ENCODE results near the gene ECT2L.

The ECT2L gene

GRCh38 chr6:138837246-138837645 is 41.4 kb downstream of the ECT2L start:
- TF ChIP-seq, protein P1, sequence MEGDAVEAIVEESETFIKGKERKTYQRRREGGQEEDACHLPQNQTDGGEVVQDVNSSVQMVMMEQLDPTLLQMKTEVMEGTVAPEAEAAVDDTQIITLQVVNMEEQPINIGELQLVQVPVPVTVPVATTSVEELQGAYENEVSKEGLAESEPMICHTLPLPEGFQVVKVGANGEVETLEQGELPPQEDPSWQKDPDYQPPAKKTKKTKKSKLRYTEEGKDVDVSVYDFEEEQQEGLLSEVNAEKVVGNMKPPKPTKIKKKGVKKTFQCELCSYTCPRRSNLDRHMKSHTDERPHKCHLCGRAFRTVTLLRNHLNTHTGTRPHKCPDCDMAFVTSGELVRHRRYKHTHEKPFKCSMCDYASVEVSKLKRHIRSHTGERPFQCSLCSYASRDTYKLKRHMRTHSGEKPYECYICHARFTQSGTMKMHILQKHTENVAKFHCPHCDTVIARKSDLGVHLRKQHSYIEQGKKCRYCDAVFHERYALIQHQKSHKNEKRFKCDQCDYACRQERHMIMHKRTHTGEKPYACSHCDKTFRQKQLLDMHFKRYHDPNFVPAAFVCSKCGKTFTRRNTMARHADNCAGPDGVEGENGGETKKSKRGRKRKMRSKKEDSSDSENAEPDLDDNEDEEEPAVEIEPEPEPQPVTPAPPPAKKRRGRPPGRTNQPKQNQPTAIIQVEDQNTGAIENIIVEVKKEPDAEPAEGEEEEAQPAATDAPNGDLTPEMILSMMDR (IDR thresholded peaks at IDR 0.05; ENCODE audit: insufficient read depth, low read length, poor library complexity, severe bottlenecking): no peak
- TF ChIP-seq EZH2phosphoT487 (conservative IDR thresholded peaks at IDR 0.05; ENCODE audit: low read length): no peak
- Histone ChIP-seq H3K9ac (ENCODE audit: low read length) (no peak overlapping the region), H3K9me2 (replicated peaks; ENCODE audit: insufficient read depth, low read length) (no peaks in the 10 kb centered on the region), H3K36me3 (ENCODE audit: low read length) (no peaks in the 10 kb centered on the region), H2AFZ (ENCODE audit: low read depth, low read length, severe bottlenecking) (no peak overlapping the region), H4K20me1 (ENCODE audit: low read depth, low read length) (no peaks in the 10 kb centered on the region), H3K4me3 (ENCODE audit: insufficient read depth, low read length, poor library complexity, severe bottlenecking) (no peak overlapping the region), H3K9me3 (ENCODE audit: insufficient read depth, low read length) (no peaks in the 10 kb centered on the region), H3K4me2 (ENCODE audit: low read depth, low read length, poor library complexity, severe bottlenecking) (no peak overlapping the region), H3K27me3 (ENCODE audit: low read length) (no peaks in the 10 kb centered on the region), H3K27ac (ENCODE audit: low read depth, low read length) (no peak overlapping the region), H3K79me2 (ENCODE audit: insufficient read depth, low read length) (no peaks in the 10 kb centered on the region), H3F3A (ENCODE audit: insufficient read depth) (no peaks in the 10 kb centered on the region)

DNA sequence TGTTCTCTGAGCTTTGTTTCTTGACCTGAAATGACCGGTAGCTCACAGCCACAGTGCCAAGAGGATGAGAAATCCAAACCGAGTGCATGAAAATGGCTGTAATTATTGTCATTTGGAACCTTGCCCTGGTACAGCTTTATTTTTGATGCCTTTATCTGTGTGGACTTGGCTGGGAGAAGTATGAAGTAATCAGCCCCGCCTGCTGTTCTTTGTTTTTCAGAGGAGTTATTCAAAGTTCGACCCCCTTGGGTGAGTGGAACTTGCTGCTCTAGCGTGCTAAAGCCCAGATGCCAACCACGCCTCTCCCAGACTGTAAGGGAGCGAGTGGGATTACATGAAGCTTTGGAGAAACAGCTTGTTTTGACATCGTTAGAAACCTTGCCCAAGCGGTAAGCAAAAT is 48.3 kb downstream of the ECT2L start:
- Histone ChIP-seq H3K79me2 (ENCODE audit: insufficient read depth, low read length) (no peaks in the 10 kb centered on the region), H3K9me2 (replicated peaks; ENCODE audit: insufficient read depth, low read length) (no peaks in the 10 kb centered on the region), H2AFZ (ENCODE audit: low read depth, low read length, severe bottlenecking) (no peak overlapping the region), H3F3A (ENCODE audit: insufficient read depth) (no peaks in the 10 kb centered on the region), H4K20me1 (ENCODE audit: low read depth, low read length) (no peaks in the 10 kb centered on the region), H3K4me3 (ENCODE audit: insufficient read depth, low read length, poor library complexity, severe bottlenecking) (no peak overlapping the region), H3K9ac (ENCODE audit: low read length) (no peak overlapping the region), H3K27me3 (ENCODE audit: low read length) (no peaks in the 10 kb centered on the region), H3K36me3 (ENCODE audit: low read length) (no peaks in the 10 kb centered on the region), H3K27ac (ENCODE audit: low read depth, low read length) (no peak overlapping the region), H3K9me3 (ENCODE audit: insufficient read depth, low read length) (no peaks in the 10 kb centered on the region), H3K4me2 (ENCODE audit: low read depth, low read length, poor library complexity, severe bottlenecking) (no peak overlapping the region)
- TF ChIP-seq, protein P1 (IDR thresholded peaks at IDR 0.05; ENCODE audit: insufficient read depth, low read length, poor library complexity, severe bottlenecking): no peak
- no peak for TF ChIP-seq EZH2phosphoT487 (conservative IDR thresholded peaks at IDR 0.05; ENCODE audit: low read length)

DNA sequence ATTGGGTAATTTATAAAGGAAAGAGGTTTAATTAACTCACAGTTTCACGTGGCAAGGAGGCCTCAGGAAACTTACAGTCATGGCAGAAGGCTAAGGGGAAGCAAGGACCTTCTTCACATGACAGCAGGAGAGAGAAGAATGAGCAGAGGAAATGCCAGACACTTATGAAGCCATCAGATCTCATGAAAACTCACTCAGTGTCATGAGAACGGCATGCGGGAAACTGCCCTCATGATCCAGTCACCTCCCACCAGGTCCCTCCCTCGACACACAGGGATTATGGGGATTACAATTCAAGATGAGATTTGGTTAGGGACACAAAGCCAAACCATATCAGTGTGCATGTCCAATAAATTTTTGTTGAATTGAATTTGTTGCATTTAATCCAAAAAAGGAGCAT is 52.0 kb downstream of the ECT2L start:
- Histone ChIP-seq H3K4me2 (ENCODE audit: low read depth, low read length, poor library complexity, severe bottlenecking) (no peak overlapping the region), H2AFZ (ENCODE audit: low read depth, low read length, severe bottlenecking) (no peak overlapping the region), H3K27ac (ENCODE audit: low read depth, low read length) (no peak overlapping the region), H3K9me2 (replicated peaks; ENCODE audit: insufficient read depth, low read length) (no peaks in the 10 kb centered on the region), H3F3A (ENCODE audit: insufficient read depth) (no peaks in the 10 kb centered on the region), H3K27me3 (ENCODE audit: low read length) (no peaks in the 10 kb centered on the region), H3K79me2 (ENCODE audit: insufficient read depth, low read length) (no peaks in the 10 kb centered on the region), H3K9me3 (ENCODE audit: insufficient read depth, low read length) (no peaks in the 10 kb centered on the region), H3K9ac (ENCODE audit: low read length) (no peak overlapping the region), H3K4me3 (ENCODE audit: insufficient read depth, low read length, poor library complexity, severe bottlenecking) (no peak overlapping the region), H3K36me3 (ENCODE audit: low read length) (no peaks in the 10 kb centered on the region), H4K20me1 (ENCODE audit: low read depth, low read length) (no peaks in the 10 kb centered on the region)
- no peak for TF ChIP-seq EZH2phosphoT487 (conservative IDR thresholded peaks at IDR 0.05; ENCODE audit: low read length)
- TF ChIP-seq, protein P1 (IDR thresholded peaks at IDR 0.05; ENCODE audit: insufficient read depth, low read length, poor library complexity, severe bottlenecking): no peak
